ENCODE results near the gene CMKLR1. TPM values are rescaled to one million over a fixed set of nuclear protein-coding genes. Genes with fewer than 3 reads are reported as not detected.

Gene CMKLR1, protein sequence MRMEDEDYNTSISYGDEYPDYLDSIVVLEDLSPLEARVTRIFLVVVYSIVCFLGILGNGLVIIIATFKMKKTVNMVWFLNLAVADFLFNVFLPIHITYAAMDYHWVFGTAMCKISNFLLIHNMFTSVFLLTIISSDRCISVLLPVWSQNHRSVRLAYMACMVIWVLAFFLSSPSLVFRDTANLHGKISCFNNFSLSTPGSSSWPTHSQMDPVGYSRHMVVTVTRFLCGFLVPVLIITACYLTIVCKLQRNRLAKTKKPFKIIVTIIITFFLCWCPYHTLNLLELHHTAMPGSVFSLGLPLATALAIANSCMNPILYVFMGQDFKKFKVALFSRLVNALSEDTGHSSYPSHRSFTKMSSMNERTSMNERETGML
- 0.02 to 0.11 TPM (median 0.05 TPM) in 3 of 5 replicates, not detected in the others for total RNA-seq (2022; extraction: Qiagen RNA extraction)

GRCh38 chr12:108338915-108339657 lies at the start of gene CMKLR1:
Gene CMKLR1, minus strand, starts transcription at chr12:108339311. Its CDS starts 45,720 bp downstream, at chr12:108293591.

Other genes with a start within 250 kb of the CMKLR1 start
- 0.02 TPM in 1 of 5 replicates, not detected in the others for gene WSCD2, start 210.0 kb downstream of the CMKLR1 start, total RNA-seq (2022; extraction: Qiagen RNA extraction)
- gene FICD, start 176.0 kb upstream of the CMKLR1 start, total RNA-seq (2022; extraction: Qiagen RNA extraction): 2.5 to 3.4 TPM (median 2.9 TPM) in 5 replicates
- gene SART3, start 221.9 kb upstream of the CMKLR1 start, total RNA-seq (2022; extraction: Qiagen RNA extraction): 36.1 to 41.3 TPM (median 40.3 TPM) in 5 replicates
- 84.3 to 110 TPM (median 91.6 TPM) in 5 replicates for gene ISCU, start 223.3 kb upstream of the CMKLR1 start, total RNA-seq (2022; extraction: Qiagen RNA extraction)